Esophagus squamous epithelium (tissue), 5 donors: ENCODE measurements around the gene UBL5. TPM values are rescaled to one million over a fixed set of nuclear protein-coding genes. Genes with fewer than 3 reads are reported as not detected.

ENCODE experiments used
- DNase-seq: peaks from one replicate; lab custom pipeline; 2025; lab: John Stamatoyannopoulos, UW
- H3K27ac ChIP-seq, 4 donors: fragments of 200-600 bp; sonication (generic); one replicate each; pipeline ENCODE4 v1.5.1; 2016 to 2019; ENCODE audit warnings: mild to moderate bottlenecking in 1 of 4
- H3K27me3 ChIP-seq, 4 donors: fragments of 200-600 bp; sonication (generic); 1 replicate in 3 of 4; 2 replicates in 1 of 4; pipeline versions ENCODE4 v1.5.1 to v1.6.0; 2017 to 2021; ENCODE audit warnings: antibody characterized with exemption in 1 of 4
- H3K36me3 ChIP-seq, 3 donors: fragments of 200-600 bp; sonication (generic); one replicate each; pipeline ENCODE4 v1.5.1; 2016 to 2019
- H3K4me1 ChIP-seq, 3 donors: fragments of 200-600 bp; sonication (generic); one replicate each; pipeline ENCODE4 v1.5.1; 2017 to 2019
- H3K4me3 ChIP-seq, 4 donors: fragments of 200-600 bp; sonication (generic); 1 replicate in 3 of 4; 2 replicates in 1 of 4; pipeline ENCODE4 v1.5.1; 2016 to 2019; ENCODE audit warnings: mild to moderate bottlenecking in 2 of 4, moderate library complexity in 1 of 4
- H3K9me3 ChIP-seq, 3 donors: fragments of 200-600 bp; sonication (generic); one replicate each; pipeline ENCODE4 v1.5.1; 2016 to 2019
- CTCF ChIP-seq, 6 experiments: fragments of 450-650 bp in 4 of 6; fragments of 200-600 bp in 2 of 6; sonication (generic) in 2 of 6; IDR thresholded peaks; one replicate each; pipeline ENCODE4 v1.5.1; 2016 to 2019; ENCODE audit warnings: antibody characterized with exemption in 6 of 6, mild to moderate bottlenecking in 4 of 6, moderate library complexity in 4 of 6
- POLR2A ChIP-seq, 4 donors: fragments of 450-650 bp; IDR thresholded peaks; one replicate each; pipeline ENCODE4 v1.6.1; 2017; ENCODE audit warnings: antibody characterized with exemption in 4 of 4, mild to moderate bottlenecking in 4 of 4, moderate library complexity in 3 of 4
- WGBS, 2 donors: methylation state at CpG; one replicate each; pipeline ENCODE4 v1.1.5; 2018; 5-methylcytosine and 5-hydroxymethylcytosine counted together
- intact Hi-C: fragments of 100-400 bp; cut with DNase I; formaldehyde crosslinking; loops from one replicate; pipeline ENCODE4 v1.15.0; 2022
- total RNA-seq, 4 donors: library from RNA; depleted of rRNA; stranded (reverse); fragments of >200 nt; gene quantifications; one replicate each; pipeline ENCODE4 v1.1.0, GENCODE V29; 2016
- donor health status: DM: yes; HTN: yes; CAD: no.

Gene UBL5
- total RNA-seq, 4 donors from 2014 or later, result 394 to 688 (median 499) TPM

- H3K27me3 ChIP-seq, result no peaks in the 10 kb centered on the region
- DNase-seq, result no peak
- peak overlapping the region; percentile 64 to 98 (median 96) for H3K4me3 ChIP-seq
- no peaks in the 10 kb centered on the region for H3K9me3 ChIP-seq
- H3K36me3 ChIP-seq, result peaks cover 0 to 34% (median 0%) of the 10 kb centered on the region in 3 donors
- TF ChIP-seq POLR2A (IDR thresholded peaks at IDR 0.05), result no peak
- peak overlapping the region; percentile 91 to 94 (median 92) for H3K27ac ChIP-seq
- 28 to 48% methylated on average over 10 of the region's 13 CpGs for WGBS, 2 donors
- intact Hi-C loops, result no loop called here
- H3K4me1 ChIP-seq, result peaks cover 11 to 34% (median 22%) of the 10 kb centered on the region in 3 donors
Observed at GRCh38 chr19:9828551-9829063, 889 bp downstream of the UBL5 start.

- Histone ChIP-seq H3K4me3 (peak overlapping the region; percentile 89 to 99 (median 97)), H3K27me3 (no peaks in the 10 kb centered on the region), H3K9me3 (no peaks in the 10 kb centered on the region), H3K27ac (peak overlapping the region in 2 of 4 donors; percentile 77 to 89), H3K36me3 (peaks cover 0 to 38% (median 7%) of the 10 kb centered on the region in 3 donors), H3K4me1 (peaks cover 12 to 35% (median 13%) of the 10 kb centered on the region in 3 donors)
- WGBS, 2 donors, result 62 to 68% methylated on average over 4 to 6 of the region's 6 CpGs
- intact Hi-C loops, result no loop called here
- no peak for DNase-seq
- TF ChIP-seq CTCF (IDR thresholded peaks at IDR 0.05) (no peak), POLR2A (IDR thresholded peaks at IDR 0.05) (no peak)
Observed at GRCh38 chr19:9834307-9834725, 6.6 kb downstream of the UBL5 start.

GRCh38 chr19:9834726-9835506 lies 7.2 kb downstream of the UBL5 start, which contains the start of gene PIN1:
Gene PIN1, plus strand, starts transcription at chr19:9835318. Its CDS starts 27 bp downstream, at chr19:9835345.
- H3K4me3 ChIP-seq, result peak within 1 kb of the TSS; percentile 89 to 99 (median 97)
- 0% methylated on average over 9 to 19 of the region's 73 CpGs for WGBS, 2 donors
- TF ChIP-seq POLR2A (IDR thresholded peaks at IDR 0.05), result peak in 1 of 4 donors; percentile 22
- peak; percentile 46 to 80 (median 59) for TF ChIP-seq CTCF (IDR thresholded peaks at IDR 0.05)

GRCh38 chr19:9835507-9835949 lies 7.8 kb downstream of the UBL5 start:
- intact Hi-C loops, result no loop called here
- Histone ChIP-seq H3K27me3 (no peaks in the 10 kb centered on the region), H3K4me3 (peak overlapping the region; percentile 89 to 99 (median 97)), H3K9me3 (no peaks in the 10 kb centered on the region), H3K36me3 (peaks cover 0 to 38% (median 13%) of the 10 kb centered on the region in 3 donors), H3K4me1 (peaks cover 8 to 38% (median 12%) of the 10 kb centered on the region in 3 donors), H3K27ac (peak overlapping the region; percentile 80 to 89 (median 84))
- TF ChIP-seq POLR2A (IDR thresholded peaks at IDR 0.05) (no peak), CTCF (IDR thresholded peaks at IDR 0.05) (no peak)
- 0 to 7% methylated on average over 6 to 10 of the region's 28 CpGs for WGBS, 2 donors
- DNase-seq, result no peak

More at GRCh38 chr19:9834726-9835506, 7.2 kb downstream of the UBL5 start, which contains the start of gene PIN1:
- Histone ChIP-seq H3K36me3 (peaks cover 0 to 38% (median 7%) of the 10 kb centered on the region in 3 donors), H3K9me3 (no peaks in the 10 kb centered on the region), H3K4me1 (peaks cover 10 to 38% (median 12%) of the 10 kb centered on the region in 3 donors), H3K27me3 (no peaks in the 10 kb centered on the region), H3K27ac (peak within 1 kb of the TSS; percentile 80 to 89 (median 84))
- intact Hi-C loops, result no loop called here
- DNase-seq, result peak; percentile 93

- WGBS, 2 donors, result 3 to 5% methylated on average over 4 to 5 of the region's 5 CpGs
- TF ChIP-seq CTCF (IDR thresholded peaks at IDR 0.05) (no peak), POLR2A (IDR thresholded peaks at IDR 0.05) (no peak)
- Histone ChIP-seq H3K4me3 (peak overlapping the region; percentile 89 to 99 (median 97)), H3K36me3 (peaks cover 0 to 38% (median 18%) of the 10 kb centered on the region in 3 donors), H3K27ac (peak overlapping the region in 2 of 4 donors; percentile 80 to 82), H3K27me3 (no peaks in the 10 kb centered on the region), H3K4me1 (peaks cover 8 to 38% (median 12%) of the 10 kb centered on the region in 3 donors), H3K9me3 (no peaks in the 10 kb centered on the region)
- intact Hi-C loops, result no loop called here
- DNase-seq, result no peak
Observed at GRCh38 chr19:9836021-9836420, 8.3 kb downstream of the UBL5 start.
